ENCODE results near the gene SCAF4.
A peak's percentile ranks its signal among the peaks of the same experiment; 100 is the strongest.
"Not testable (repeated sequence)": the region's sequence is repeated elsewhere in the genome, so short reads cannot be mapped to it uniquely, and the experiment has no call there.

SCAF4 gene

GRCh38 chr21:31737586-31738397 is 5.9 kb upstream of the SCAF4 start:
- DNase-seq: not testable (repeated sequence)

GRCh38 chr21:31735511-31735992 is 3.6 kb upstream of the SCAF4 start:
- no peak for DNase-seq

- DNase-seq: no peak
Observed at GRCh38 chr21:31733551-31734149, 1.7 kb upstream of the SCAF4 start.

- DNase-seq: peak; percentile 22
Observed at GRCh38 chr21:31732597-31733550, 956 bp upstream of the SCAF4 start.

GRCh38 chr21:31731056-31731856 is 662 bp downstream of the SCAF4 start:
- DNase-seq: peak; percentile 58

- no peak for DNase-seq
Observed at GRCh38 chr21:31730712-31731055, 1.2 kb downstream of the SCAF4 start.

GRCh38 chr21:31729622-31730343 is 2.1 kb downstream of the SCAF4 start:
- DNase-seq: no peak

GRCh38 chr21:31728952-31729351 is 3.0 kb downstream of the SCAF4 start:
- DNase-seq: no peak

- no peak for DNase-seq
Observed at GRCh38 chr21:31728191-31728590, 3.7 kb downstream of the SCAF4 start.

GRCh38 chr21:31727181-31727580 is 4.7 kb downstream of the SCAF4 start:
- no peak for DNase-seq

- DNase-seq: no peak
Observed at GRCh38 chr21:31726407-31726806, 5.5 kb downstream of the SCAF4 start.

- no peak for DNase-seq
Observed at GRCh38 chr21:31725202-31725839, 6.6 kb downstream of the SCAF4 start.

GRCh38 chr21:31724552-31724951 is 7.4 kb downstream of the SCAF4 start:
- no peak for DNase-seq

- DNase-seq: no peak
Observed at GRCh38 chr21:31721381-31721780, 10.5 kb downstream of the SCAF4 start.

- DNase-seq: no peak
Observed at GRCh38 chr21:31720739-31721138, 11.2 kb downstream of the SCAF4 start.

- DNase-seq: no peak
Observed at GRCh38 chr21:31720330-31720729, 11.6 kb downstream of the SCAF4 start.

- no peak for DNase-seq
Observed at GRCh38 chr21:31716106-31716505, 15.8 kb downstream of the SCAF4 start.

GRCh38 chr21:31714741-31715365 is 17.1 kb downstream of the SCAF4 start:
- DNase-seq: no peak

- no peak for DNase-seq
Observed at GRCh38 chr21:31713973-31714740, 17.8 kb downstream of the SCAF4 start.

- DNase-seq: no peak
Observed at GRCh38 chr21:31713115-31713514, 18.8 kb downstream of the SCAF4 start.

Measured in CD4-positive, alpha-beta T cell treated with Interleukin-17A for 4 hours (primary cell).